Hematopoietic multipotent progenitor cell treated with erythropoietin and hydrocortisone succinate and interleukin-3 and kit ligand, for 15 days (in vitro differentiated cells): ENCODE measurements around the gene NR3C2.
A peak's percentile ranks its signal among the peaks of the same experiment; 100 is the strongest.
"Not testable (repeated sequence)": the region's sequence is repeated elsewhere in the genome, so short reads cannot be mapped to it uniquely, and the experiment has no call there.

ENCODE experiments used
- DNase-seq: peaks from one replicate; pipeline ENCODE4 v3.0.0-alpha.2; 2015; ENCODE audit warnings: low spot score

NR3C2 gene

GRCh38 chr4:148112231-148112982, 329.8 kb downstream of the NR3C2 start:
- no peak for DNase-seq

- DNase-seq: no peak
Measured at GRCh38 chr4:148110169-148110568, 332.0 kb downstream of the NR3C2 start.

GRCh38 chr4:148109216-148109615, 333.0 kb downstream of the NR3C2 start:
- DNase-seq: no peak

- no peak for DNase-seq
Measured at GRCh38 chr4:148108766-148109165, 333.4 kb downstream of the NR3C2 start.

DNA sequence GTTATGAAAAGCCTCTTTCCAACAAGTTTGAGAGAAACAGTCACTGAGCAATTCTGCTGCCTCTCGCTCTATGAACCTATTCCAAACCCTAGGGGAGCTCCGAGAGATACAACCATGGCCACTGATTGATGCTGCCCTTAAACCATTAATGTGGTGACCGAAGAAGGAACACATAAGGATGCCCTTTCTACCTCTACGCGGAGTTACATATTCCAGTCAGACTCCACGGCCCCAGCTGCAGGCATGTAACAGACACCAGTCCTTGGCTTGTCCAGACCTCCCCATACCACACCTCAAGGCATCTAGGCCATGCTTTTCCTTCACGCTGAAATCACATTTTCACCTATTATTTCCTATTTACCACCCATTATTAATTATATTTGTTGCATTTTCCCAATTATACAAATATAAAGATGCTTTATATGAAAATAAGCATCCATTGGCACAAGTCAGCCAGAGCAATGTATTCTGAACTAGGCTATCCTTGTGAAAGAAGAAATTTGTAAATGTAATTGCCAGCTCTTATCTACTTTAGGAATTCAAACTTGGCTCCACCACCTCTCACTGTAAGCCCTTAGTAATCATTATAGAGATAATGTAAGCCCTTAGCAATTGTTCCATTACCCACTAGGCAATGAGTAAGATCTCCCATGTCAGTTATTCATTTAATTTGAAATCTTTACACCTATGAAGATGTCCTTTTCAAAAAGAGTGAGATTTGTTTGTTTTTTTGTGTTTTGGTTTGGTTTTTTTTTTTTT, 338.4 kb downstream of the NR3C2 start:
- no peak for DNase-seq

DNA sequence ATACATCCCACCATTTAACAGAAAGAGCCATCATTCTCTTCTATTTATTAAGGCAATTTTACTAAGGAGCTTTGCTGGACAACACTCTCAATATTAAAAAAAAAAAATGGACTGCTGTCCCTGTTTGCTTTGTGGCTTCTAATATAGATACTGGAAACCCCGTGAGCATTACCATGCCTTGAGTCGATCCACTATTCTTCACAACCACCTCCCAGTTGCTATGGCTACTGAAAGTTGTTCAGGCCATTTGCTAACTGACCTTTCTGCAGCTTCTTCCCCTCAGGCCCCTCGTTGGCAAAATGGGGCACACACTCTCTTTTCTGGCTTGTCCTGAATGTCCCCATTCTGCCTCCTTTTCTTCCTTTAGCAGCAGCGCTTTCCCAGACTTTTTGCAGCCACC, 340.4 kb downstream of the NR3C2 start:
- DNase-seq: no peak

DNA sequence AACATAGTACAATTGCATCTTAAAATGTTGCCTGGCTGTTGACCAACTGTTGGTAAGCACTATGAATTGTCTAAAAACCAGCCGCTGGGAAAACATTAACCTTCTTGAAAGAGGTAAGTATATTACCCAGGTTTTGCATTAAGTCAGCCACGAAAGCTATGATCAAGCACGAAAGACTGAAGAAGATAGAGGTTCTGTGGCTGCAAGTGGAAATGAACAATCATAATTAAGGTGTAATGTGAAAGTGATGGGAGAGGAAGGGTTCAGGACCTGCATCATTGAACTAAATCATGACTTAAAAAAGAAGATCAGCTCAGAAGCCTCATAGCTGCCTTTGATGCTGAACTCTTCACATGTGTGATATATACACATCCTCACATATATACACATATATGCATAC, 341.0 kb downstream of the NR3C2 start:
- no peak for DNase-seq

DNA sequence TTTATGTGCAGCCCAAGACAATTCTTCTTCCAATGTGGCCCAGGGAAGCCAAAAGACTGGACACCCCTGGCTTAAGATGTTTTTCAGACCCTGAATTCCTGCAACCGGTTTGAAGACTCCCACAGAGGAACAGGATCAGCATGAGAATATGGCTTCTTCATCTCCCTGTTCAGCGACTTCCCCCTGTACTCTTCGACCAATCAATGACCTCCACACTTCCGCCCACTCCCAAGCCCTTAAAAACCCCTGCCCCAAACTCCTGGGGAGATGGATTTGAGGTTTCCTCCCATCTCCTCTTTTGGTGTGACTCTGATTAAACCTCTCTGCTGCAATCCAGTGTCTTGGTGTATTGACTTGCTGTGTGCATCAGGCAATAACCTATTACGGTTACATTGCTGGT, 344.4 kb downstream of the NR3C2 start:
- DNase-seq: no peak

- DNase-seq: no peak
Measured at GRCh38 chr4:148095346-148095923, 346.8 kb downstream of the NR3C2 start.

DNA sequence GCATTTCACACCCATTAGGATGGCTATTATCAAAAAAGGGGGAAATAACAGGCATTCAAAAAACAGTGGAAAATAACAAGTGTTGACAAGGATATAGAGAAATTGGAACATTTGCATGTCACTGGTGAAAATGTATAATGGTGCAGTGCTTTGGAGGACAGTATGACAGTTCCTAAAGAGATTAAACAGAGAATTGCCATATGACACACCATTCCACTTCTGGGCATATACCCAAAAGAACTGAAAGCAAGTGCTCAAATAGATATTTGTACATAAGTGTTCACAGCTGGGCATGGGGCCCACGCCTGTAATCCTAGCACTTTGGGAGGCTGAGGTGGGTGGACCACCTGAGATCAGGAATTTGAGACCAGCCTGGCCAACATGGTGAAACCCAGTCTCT, 348.1 kb downstream of the NR3C2 start:
- no peak for DNase-seq

DNA sequence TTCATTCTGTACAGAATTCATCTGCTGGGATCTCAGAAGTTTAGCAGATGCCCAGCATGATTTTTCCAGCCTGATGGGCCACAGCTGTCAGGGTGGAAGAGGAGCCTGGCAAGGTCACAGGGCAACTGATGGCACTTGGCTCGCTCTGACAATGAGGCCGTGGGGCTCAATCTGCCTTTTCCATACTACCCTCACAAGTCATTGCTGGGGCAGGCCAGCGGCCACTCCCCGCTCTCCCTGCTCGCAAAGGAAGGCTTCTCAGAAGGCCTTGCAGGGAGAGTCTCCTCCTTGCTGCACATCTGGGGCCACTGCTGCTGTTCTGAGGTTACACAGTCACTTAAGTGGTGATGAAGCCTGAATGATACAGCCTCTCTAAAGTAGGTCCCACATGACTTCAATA, 349.1 kb downstream of the NR3C2 start:
- no peak for DNase-seq

GRCh38 chr4:148092316-148093014, 349.7 kb downstream of the NR3C2 start:
- DNase-seq: no peak

- DNase-seq: no peak
Measured at GRCh38 chr4:148091896-148092295, 350.3 kb downstream of the NR3C2 start.

- DNase-seq: no peak
Measured at GRCh38 chr4:148090503-148091476, 351.4 kb downstream of the NR3C2 start.

DNA sequence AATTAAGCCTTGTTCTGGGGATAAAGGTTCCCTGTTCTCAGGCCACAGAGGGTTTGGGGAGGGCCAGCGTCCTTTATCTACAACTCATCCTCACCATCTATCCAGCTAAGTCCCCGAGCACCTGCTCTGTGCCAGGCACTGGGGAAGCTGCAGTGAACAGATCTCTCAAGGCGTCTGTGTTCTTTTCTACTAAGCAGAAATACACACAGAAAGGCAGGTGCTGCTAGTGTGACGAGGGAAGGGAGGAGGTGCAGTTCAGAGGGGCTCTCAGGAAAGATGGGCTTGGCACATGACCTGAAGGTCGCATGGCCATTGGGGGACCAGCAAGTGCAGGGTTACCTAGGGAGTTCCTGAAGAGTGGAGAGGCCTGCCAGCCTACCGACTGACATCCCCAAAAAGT, 352.2 kb downstream of the NR3C2 start:
- no peak for DNase-seq

GRCh38 chr4:148089624-148090023, 352.6 kb downstream of the NR3C2 start:
- peak; percentile 58 for DNase-seq

- DNase-seq: not testable (repeated sequence)
Measured at GRCh38 chr4:148083073-148083472, 359.1 kb downstream of the NR3C2 start.

GRCh38 chr4:148081745-148082144, 360.5 kb downstream of the NR3C2 start:
- no peak for DNase-seq

- DNase-seq: no peak
Measured at GRCh38 chr4:148081267-148081666, 360.9 kb downstream of the NR3C2 start.

GRCh38 chr4:148079961-148080360, 362.3 kb downstream of the NR3C2 start:
- no peak for DNase-seq

DNA sequence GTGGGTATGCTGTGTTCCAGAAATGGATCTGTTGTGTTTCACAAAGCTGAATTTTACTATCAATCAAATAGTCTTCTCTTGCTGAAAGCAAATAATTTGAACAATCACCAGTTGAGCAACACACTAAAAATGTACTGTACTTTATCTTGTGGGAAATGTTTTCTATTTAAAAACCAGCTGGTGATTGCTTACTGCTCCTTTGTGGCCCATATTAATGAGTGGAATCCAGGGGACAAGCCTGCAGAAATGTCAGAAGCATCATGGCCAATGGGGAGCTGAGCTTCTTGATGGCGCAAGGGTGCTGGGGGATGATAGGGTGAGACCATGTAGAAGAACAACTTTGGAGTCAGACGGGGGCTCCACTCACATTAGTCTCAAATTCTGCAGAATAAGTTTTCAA, 364.2 kb downstream of the NR3C2 start:
- DNase-seq: no peak
